MM.1S (cell line): ENCODE data around the gene SMIM22.

Source experiments
- DNase-seq: peaks from one replicate; pipeline ENCODE4 v3.0.0-alpha.2; 2015
- H2AFZ ChIP-seq: fragments of 300-600 bp; sonication (generic); 2 replicates; pipeline ENCODE4 v1.6.0; 2016; ENCODE audit warnings: antibody characterized with exemption, low read length
- H3F3A ChIP-seq: fragments of 300-600 bp; sonication (generic); 2 replicates; pipeline ENCODE4 v1.6.1; 2016; ENCODE audit warnings: mild to moderate bottlenecking, antibody characterized with exemption, low read length, moderate library complexity, mixed read lengths; ENCODE audit not compliant: insufficient read depth
- H3K27ac ChIP-seq: fragments of 300-600 bp; sonication (generic); 2 replicates; pipeline ENCODE4 v1.5.1; 2016; ENCODE audit warnings: mild to moderate bottlenecking, low read length
- H3K27me3 ChIP-seq: fragments of 300-600 bp; sonication (generic); replicated peaks from 2 replicates; pipeline ENCODE4 v1.6.0; 2016; ENCODE audit warnings: low read length; ENCODE audit not compliant: insufficient read depth
- H3K36me3 ChIP-seq: fragments of 300-600 bp; sonication (generic); replicated peaks from 2 replicates; pipeline ENCODE4 v1.6.1; 2016; ENCODE audit warnings: mild to moderate bottlenecking, low read length, mixed read lengths; ENCODE audit not compliant: insufficient read depth
- H3K4me1 ChIP-seq: fragments of 300-600 bp; sonication (generic); 2 replicates; pipeline ENCODE4 v1.6.1; 2016; ENCODE audit warnings: low read length, mixed read lengths
- H3K4me2 ChIP-seq: fragments of 300-600 bp; sonication (generic); 2 replicates; pipeline ENCODE4 v1.6.0; 2016; ENCODE audit warnings: low read depth, low read length
- H3K4me3 ChIP-seq: fragments of 300-600 bp; sonication (generic); 2 replicates; pipeline ENCODE4 v1.5.1; 2016; ENCODE audit warnings: low read length, mixed read lengths
- H3K79me2 ChIP-seq: fragments of 300-600 bp; sonication (generic); 2 replicates; pipeline ENCODE4 v1.6.1; 2016; ENCODE audit warnings: mixed run types, low read length, mixed read lengths
- H3K9ac ChIP-seq: fragments of 300-600 bp; sonication (generic); 2 replicates; pipeline ENCODE4 v1.6.1; 2016; ENCODE audit warnings: low read length, mixed read lengths
- H3K9me2 ChIP-seq: fragments of 300-600 bp; sonication (generic); replicated peaks from 2 replicates; pipeline ENCODE4 v1.6.1; 2016; ENCODE audit warnings: mild to moderate bottlenecking, low read length, mixed read lengths; ENCODE audit not compliant: insufficient read depth
- H3K9me3 ChIP-seq: fragments of 300-600 bp; sonication (generic); replicated peaks from 2 replicates; pipeline ENCODE4 v1.6.1; 2016; ENCODE audit warnings: mild to moderate bottlenecking, low read length, mixed read lengths; ENCODE audit not compliant: insufficient read depth
- H4K20me1 ChIP-seq: fragments of 300-600 bp; sonication (generic); 2 replicates; pipeline ENCODE4 v1.6.1; 2016; ENCODE audit warnings: mild to moderate bottlenecking, low read length, moderate library complexity, mixed read lengths; ENCODE audit not compliant: insufficient read depth
- CTCF ChIP-seq: fragments of 300-600 bp; sonication (generic); IDR thresholded peaks from 2 replicates; pipeline ENCODE4 v1.5.1; 2016; ENCODE audit warnings: antibody characterized with exemption, low read length, mixed read lengths
- EZH2 ChIP-seq: fragments of 300-600 bp; sonication (generic); optimal IDR thresholded peaks from 2 replicates; pipeline ENCODE3; 2017; ENCODE audit warnings: low read depth, mild to moderate bottlenecking, antibody characterized with exemption, low read length, mixed read lengths
- EZH2phosphoT487 ChIP-seq: fragments of 300-600 bp; sonication (generic); IDR thresholded peaks from 2 replicates; pipeline ENCODE4 v1.6.1; 2018; ENCODE audit warnings: antibody characterized with exemption, low read length

Gene SMIM22

GRCh38 chr16:4750896-4751295 lies 44.3 kb upstream of the SMIM22 start:
- no peak for DNase-seq
- Histone ChIP-seq H3K79me2 (no peaks in the 10 kb centered on the region), H3K9me2 (no peaks in the 10 kb centered on the region), H3K4me1 (peaks cover 16% of the 10 kb centered on the region), H2AFZ (no peak overlapping the region), H4K20me1 (no peaks in the 10 kb centered on the region), H3K9ac (no peak overlapping the region), H3K4me2 (no peak overlapping the region), H3K27ac (no peak overlapping the region), H3F3A (peaks cover 15% of the 10 kb centered on the region; the same call in 1 of the 2 replicates), H3K4me3 (no peak overlapping the region), H3K27me3 (no peaks in the 10 kb centered on the region), H3K36me3 (no peaks in the 10 kb centered on the region), H3K9me3 (no peaks in the 10 kb centered on the region)
- TF ChIP-seq EZH2 (no peak), CTCF (no peak), EZH2phosphoT487 (no peak)

GRCh38 chr16:4752351-4753100 lies 42.6 kb upstream of the SMIM22 start:
- Histone ChIP-seq H3K4me1 (peaks cover 9% of the 10 kb centered on the region), H2AFZ (no peak overlapping the region), H3K27ac (no peak overlapping the region), H3F3A (peaks cover 14% of the 10 kb centered on the region; the same call in 1 of the 2 replicates), H4K20me1 (no peaks in the 10 kb centered on the region), H3K36me3 (no peaks in the 10 kb centered on the region), H3K9me3 (no peaks in the 10 kb centered on the region), H3K9ac (no peak overlapping the region), H3K27me3 (no peaks in the 10 kb centered on the region), H3K4me3 (no peak overlapping the region), H3K9me2 (no peaks in the 10 kb centered on the region), H3K79me2 (no peaks in the 10 kb centered on the region), H3K4me2 (no peak overlapping the region)
- no peak for DNase-seq
- TF ChIP-seq CTCF (no peak), EZH2 (no peak), EZH2phosphoT487 (no peak)

- Histone ChIP-seq H3K27me3 (no peaks in the 10 kb centered on the region), H3F3A (peaks cover 7% of the 10 kb centered on the region; the same call in 1 of the 2 replicates), H3K4me2 (no peak overlapping the region), H3K36me3 (no peaks in the 10 kb centered on the region), H3K27ac (no peak overlapping the region), H3K79me2 (no peaks in the 10 kb centered on the region), H2AFZ (no peak overlapping the region), H3K4me1 (peaks cover 6% of the 10 kb centered on the region), H3K9me3 (no peaks in the 10 kb centered on the region), H3K9me2 (no peaks in the 10 kb centered on the region), H3K9ac (no peak overlapping the region), H4K20me1 (no peaks in the 10 kb centered on the region), H3K4me3 (no peak overlapping the region)
- no peak for TF ChIP-seq EZH2phosphoT487
- TF ChIP-seq EZH2: no peak
- TF ChIP-seq CTCF: no peak
- DNase-seq: no peak
Measured at GRCh38 chr16:4753227-4753626, 41.9 kb upstream of the SMIM22 start.
